Measurements from ENCODE around the gene KANK4. TPM values are rescaled to one million over a fixed set of nuclear protein-coding genes. Genes with fewer than 3 reads are reported as not detected.

The KANK4 gene
- polyA plus RNA-seq, 1 experiment, result not detected

DNA sequence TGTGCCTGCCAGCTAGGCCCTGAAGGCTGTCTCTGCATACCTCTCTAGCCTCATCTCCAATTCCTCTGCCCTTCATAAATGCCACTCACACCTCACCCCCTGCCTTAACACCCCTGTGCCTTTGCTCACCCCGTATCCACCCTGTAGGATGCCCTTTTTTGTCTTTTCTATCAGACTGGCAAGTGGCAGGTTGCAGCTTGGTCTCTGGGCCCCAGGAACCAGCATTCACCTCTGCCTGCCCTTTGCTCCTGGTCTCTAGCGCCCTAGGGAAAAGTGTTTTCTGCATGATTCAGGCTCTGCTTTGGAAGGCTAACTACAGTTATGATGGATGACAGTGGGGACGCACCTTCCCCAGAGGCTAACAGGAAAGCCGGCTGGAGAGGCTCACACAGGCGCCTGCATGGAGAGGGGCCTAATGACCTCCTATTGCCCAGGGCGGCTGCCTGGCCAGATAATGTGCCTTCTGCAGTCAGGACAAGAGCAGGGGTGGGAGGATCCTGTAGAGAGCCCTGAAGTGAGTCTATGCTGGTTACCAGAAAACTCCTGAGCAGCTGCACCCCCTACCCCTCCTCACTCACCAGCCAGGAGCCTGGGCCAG, 11.2 kb downstream of the KANK4 start:
- Histone ChIP-seq H3K27ac (ENCODE audit: low read depth, low read length) (no peak overlapping the region), H3K4me3 (ENCODE audit: low read depth, low read length) (no peak overlapping the region), H3K9me3 (ENCODE audit: control insufficient read depth, insufficient read depth, low read length) (no peaks in the 10 kb centered on the region; the same call in 1 of the 2 replicates), H3K27me3 (ENCODE audit: control insufficient read depth, insufficient read depth, low read length) (no peaks in the 10 kb centered on the region)
- POLR2A ChIA-PET, result no interaction called here
- CTCF ChIA-PET, result interaction anchor here (0.6 kb wide), 1 partner anchor 8 kb away, joined by 3 read pairs; no protein-coding TSS in a partner anchor
- TF ChIP-seq, protein P1, sequence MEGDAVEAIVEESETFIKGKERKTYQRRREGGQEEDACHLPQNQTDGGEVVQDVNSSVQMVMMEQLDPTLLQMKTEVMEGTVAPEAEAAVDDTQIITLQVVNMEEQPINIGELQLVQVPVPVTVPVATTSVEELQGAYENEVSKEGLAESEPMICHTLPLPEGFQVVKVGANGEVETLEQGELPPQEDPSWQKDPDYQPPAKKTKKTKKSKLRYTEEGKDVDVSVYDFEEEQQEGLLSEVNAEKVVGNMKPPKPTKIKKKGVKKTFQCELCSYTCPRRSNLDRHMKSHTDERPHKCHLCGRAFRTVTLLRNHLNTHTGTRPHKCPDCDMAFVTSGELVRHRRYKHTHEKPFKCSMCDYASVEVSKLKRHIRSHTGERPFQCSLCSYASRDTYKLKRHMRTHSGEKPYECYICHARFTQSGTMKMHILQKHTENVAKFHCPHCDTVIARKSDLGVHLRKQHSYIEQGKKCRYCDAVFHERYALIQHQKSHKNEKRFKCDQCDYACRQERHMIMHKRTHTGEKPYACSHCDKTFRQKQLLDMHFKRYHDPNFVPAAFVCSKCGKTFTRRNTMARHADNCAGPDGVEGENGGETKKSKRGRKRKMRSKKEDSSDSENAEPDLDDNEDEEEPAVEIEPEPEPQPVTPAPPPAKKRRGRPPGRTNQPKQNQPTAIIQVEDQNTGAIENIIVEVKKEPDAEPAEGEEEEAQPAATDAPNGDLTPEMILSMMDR (IDR thresholded peaks at IDR 0.05; ENCODE audit: low read depth, low read length), result no peak
- DNase-seq (ENCODE audit: low read depth, low spot score), result no peak

DNA sequence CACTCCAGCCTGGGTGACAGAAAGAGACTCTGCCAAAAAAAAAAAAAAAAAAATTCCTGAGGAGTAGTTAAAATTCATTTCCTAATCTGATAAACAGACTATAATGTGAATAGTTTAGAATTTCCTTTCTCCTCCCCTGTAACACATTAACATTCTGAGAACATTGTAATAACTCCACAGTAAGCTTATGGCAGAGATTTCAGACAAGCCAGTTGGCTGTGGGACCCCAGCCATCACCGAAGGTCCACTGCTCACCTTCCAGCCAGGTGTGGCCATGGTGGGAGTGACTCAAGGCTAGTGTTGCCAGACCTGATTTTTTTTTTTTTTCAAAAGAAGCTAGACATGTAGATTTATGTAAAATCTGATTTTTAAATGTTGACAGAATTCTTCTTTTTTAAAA, 11.8 kb downstream of the KANK4 start:
- no peaks in the 10 kb centered on the region for H3K27me3 ChIP-seq (ENCODE audit: control insufficient read depth, insufficient read depth, low read length)
- no peak overlapping the region for H3K4me3 ChIP-seq (ENCODE audit: low read depth, low read length)
- ChIA-PET CTCF (interaction anchor here (0.6 kb wide), 2 partner anchors 8 to 30 kb away, joined by 3 read pairs; no protein-coding TSS in a partner anchor), POLR2A (no interaction called here)
- no peaks in the 10 kb centered on the region; the same call in 1 of the 2 replicates for H3K9me3 ChIP-seq (ENCODE audit: control insufficient read depth, insufficient read depth, low read length)
- TF ChIP-seq, protein P1 (IDR thresholded peaks at IDR 0.05; ENCODE audit: low read depth, low read length), result no peak
- no peak overlapping the region for H3K27ac ChIP-seq (ENCODE audit: low read depth, low read length)
- no peak for DNase-seq (ENCODE audit: low read depth, low spot score)

DNA sequence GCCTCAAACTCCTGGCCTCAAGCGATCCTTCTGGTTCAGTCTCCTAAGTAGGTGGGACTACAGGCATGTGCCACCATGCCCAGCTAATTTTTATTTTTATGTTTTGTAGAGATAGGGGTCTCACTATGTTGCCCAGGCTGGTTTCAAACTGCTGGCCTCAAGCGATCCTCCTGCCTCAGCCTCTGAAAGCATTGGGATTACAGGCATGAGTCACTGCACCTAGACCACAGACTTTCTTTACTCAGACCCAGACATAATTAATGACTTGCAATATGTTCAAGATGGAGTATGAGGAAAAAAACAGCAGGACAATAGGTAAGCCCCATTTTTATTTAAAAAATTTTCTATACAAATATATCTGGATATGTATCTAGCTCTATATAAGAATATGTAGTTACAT, 13.2 kb downstream of the KANK4 start:
- CTCF ChIA-PET, result no interaction called here

DNA sequence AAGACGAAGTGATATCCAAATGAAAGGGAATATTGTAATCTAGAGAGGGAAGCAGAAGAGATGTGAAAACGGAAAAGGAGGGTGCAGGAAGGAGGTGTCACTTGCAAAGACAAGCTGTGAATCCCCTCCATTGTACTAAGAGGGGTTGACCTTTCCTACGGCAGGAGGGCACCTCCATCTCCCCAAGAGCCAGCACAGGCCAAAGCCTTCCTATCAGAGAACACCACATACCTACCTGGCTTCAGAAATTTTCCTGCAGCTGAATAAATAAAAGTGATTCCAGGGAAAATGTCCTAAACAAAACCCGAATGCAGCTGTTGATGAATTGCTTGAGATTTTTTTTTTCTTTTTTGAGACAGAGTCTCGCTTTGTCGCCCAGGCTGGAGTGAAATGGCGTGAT, 14.3 kb downstream of the KANK4 start:
- ChIA-PET POLR2A (no interaction called here), CTCF (no interaction called here)
- no peak for DNase-seq (ENCODE audit: low read depth, low spot score)

More for the DNA sequence above, 13.2 kb downstream of the KANK4 start:
- no peak for DNase-seq (ENCODE audit: low read depth, low spot score)
- Histone ChIP-seq H3K9me3 (ENCODE audit: control insufficient read depth, insufficient read depth, low read length) (no peaks in the 10 kb centered on the region; the same call in 1 of the 2 replicates), H3K27ac (ENCODE audit: low read depth, low read length) (no peak overlapping the region), H3K4me3 (ENCODE audit: low read depth, low read length) (no peak overlapping the region), H3K27me3 (ENCODE audit: control insufficient read depth, insufficient read depth, low read length) (no peaks in the 10 kb centered on the region)
- TF ChIP-seq, protein P1 (IDR thresholded peaks at IDR 0.05; ENCODE audit: low read depth, low read length), result no peak
- POLR2A ChIA-PET, result no interaction called here

DNA sequence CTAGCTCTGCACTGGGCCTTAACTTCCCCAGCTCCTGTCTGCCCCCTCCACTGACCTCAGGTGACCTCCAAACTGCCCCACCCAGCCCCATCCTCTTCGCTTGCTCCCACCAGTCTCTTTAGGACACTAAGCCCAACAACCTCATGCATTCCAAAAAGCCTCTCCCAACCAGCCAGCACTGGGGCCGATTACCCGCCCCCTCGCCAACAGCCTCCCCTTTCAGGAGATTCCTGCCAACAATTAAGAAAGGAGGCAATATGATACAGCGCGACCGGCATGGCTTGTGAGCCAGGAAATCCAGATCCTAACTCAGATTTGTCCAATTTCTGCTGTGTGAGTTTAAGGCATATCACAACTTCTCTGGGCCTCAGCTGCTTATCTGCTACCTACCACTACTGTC, 14.7 kb downstream of the KANK4 start:
- Histone ChIP-seq H3K4me3 (ENCODE audit: low read depth, low read length) (no peak overlapping the region), H3K27ac (ENCODE audit: low read depth, low read length) (no peak overlapping the region), H3K9me3 (ENCODE audit: control insufficient read depth, insufficient read depth, low read length) (no peaks in the 10 kb centered on the region), H3K27me3 (ENCODE audit: control insufficient read depth, insufficient read depth, low read length) (no peaks in the 10 kb centered on the region)
- ChIA-PET CTCF (no interaction called here), POLR2A (no interaction called here)
- TF ChIP-seq, protein P1 (IDR thresholded peaks at IDR 0.05; ENCODE audit: low read depth, low read length), result no peak
- no peak for DNase-seq (ENCODE audit: low read depth, low spot score)

More for the DNA sequence above, 14.3 kb downstream of the KANK4 start:
- H3K27ac ChIP-seq (ENCODE audit: low read depth, low read length), result no peak overlapping the region
- TF ChIP-seq, protein P1 (IDR thresholded peaks at IDR 0.05; ENCODE audit: low read depth, low read length), result no peak
- H3K27me3 ChIP-seq (ENCODE audit: control insufficient read depth, insufficient read depth, low read length), result no peaks in the 10 kb centered on the region
- no peak overlapping the region for H3K4me3 ChIP-seq (ENCODE audit: low read depth, low read length)
- H3K9me3 ChIP-seq (ENCODE audit: control insufficient read depth, insufficient read depth, low read length), result no peaks in the 10 kb centered on the region; the same call in 1 of the 2 replicates
